Calu3 (cell line): Measurements from ENCODE around the gene LRP5. TPM values are rescaled to one million over a fixed set of nuclear protein-coding genes. Genes with fewer than 3 reads are reported as not detected.
A peak's percentile ranks its signal among the peaks of the same experiment; 100 is the strongest.

ENCODE experiments used
- BruUV-seq: library from RNA; stranded (reverse); fragments of 400-500 nt; replicated peaks from 2 replicates; lab custom pipeline; 2021; lab: Mats Ljungman, UMichigan
- CTCF ChIA-PET: fragments of 300-600 bp; sonication (Branson Sonifier 250); formaldehyde crosslinking; loops from one replicate; lab custom pipeline; 2022; ENCODE audit warnings: antibody characterized with exemption; lab: Charles Lee
- DNase-seq: peaks from one replicate; pipeline ENCODE4 v3.0.0; 2022
- H3K27ac Mint-ChIP-seq: one replicate; pipeline ENCODE4 v1.8.0; 2022; ENCODE audit warnings: mixed read lengths; ENCODE audit not compliant: unreplicated experiment
- H3K27me3 Mint-ChIP-seq: one replicate; pipeline ENCODE4 v1.8.0; 2022; ENCODE audit warnings: mixed read lengths; ENCODE audit not compliant: unreplicated experiment
- H3K36me3 Mint-ChIP-seq: one replicate; pipeline ENCODE4 v1.8.0; 2022; ENCODE audit warnings: mild to moderate bottlenecking, moderate library complexity, mixed read lengths; ENCODE audit not compliant: insufficient read depth, unreplicated experiment
- H3K4me1 Mint-ChIP-seq: one replicate; pipeline ENCODE4 v1.8.0; 2022; ENCODE audit warnings: mild to moderate bottlenecking, low read depth, mixed read lengths; ENCODE audit not compliant: unreplicated experiment
- H3K4me3 Mint-ChIP-seq: one replicate; pipeline ENCODE4 v1.8.0; 2022; ENCODE audit warnings: mild to moderate bottlenecking, low read depth, moderate library complexity, mixed read lengths; ENCODE audit not compliant: unreplicated experiment
- H3K9me3 Mint-ChIP-seq: one replicate; pipeline ENCODE4 v1.8.0; 2022; ENCODE audit warnings: low read depth, mixed read lengths; ENCODE audit not compliant: unreplicated experiment
- intact Hi-C: fragments of 100-400 bp; cut with micrococcal nuclease; formaldehyde crosslinking; loops from one replicate; pipeline ENCODE4 v1.10.0; 2022; ENCODE audit not compliant: unreplicated experiment
- total RNA-seq: library from RNA; stranded (reverse); gene quantifications from 2 replicates; pipeline ENCODE4 v1.2.3, GENCODE V29; 2022
- TF ChIP-seq, protein P1 (sequence below): fragments of 200-600 bp; IDR thresholded peaks from one replicate; pipeline ENCODE4 v1.8.0; 2022; ENCODE audit warnings: antibody characterized with exemption; ENCODE audit not compliant: unreplicated experiment

The LRP5 gene
- total RNA-seq, 1 experiment from 2014 or later: 82.0 TPM

DNA sequence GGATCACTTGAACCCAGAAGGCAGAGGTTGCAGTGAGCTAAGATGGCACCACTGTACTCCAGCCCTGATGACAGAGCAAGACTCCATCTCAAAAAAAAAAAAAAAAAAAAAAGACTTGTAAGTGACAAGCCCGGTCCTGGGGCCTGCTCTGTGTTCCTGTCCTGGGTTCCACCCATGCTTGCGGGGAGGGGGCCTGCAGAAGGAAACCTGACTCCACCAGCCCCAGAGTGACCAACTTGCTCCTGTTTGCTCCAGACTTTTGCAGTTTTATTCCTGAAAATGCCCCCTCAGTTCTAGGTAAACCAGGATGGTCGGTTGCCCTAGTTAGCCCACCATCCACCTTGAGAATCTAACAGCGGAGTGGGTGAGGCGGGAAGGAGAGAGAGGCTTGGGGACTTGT, 10.1 kb upstream of the LRP5 start:
- CTCF ChIA-PET: no interaction called here
- TF ChIP-seq, protein P1, sequence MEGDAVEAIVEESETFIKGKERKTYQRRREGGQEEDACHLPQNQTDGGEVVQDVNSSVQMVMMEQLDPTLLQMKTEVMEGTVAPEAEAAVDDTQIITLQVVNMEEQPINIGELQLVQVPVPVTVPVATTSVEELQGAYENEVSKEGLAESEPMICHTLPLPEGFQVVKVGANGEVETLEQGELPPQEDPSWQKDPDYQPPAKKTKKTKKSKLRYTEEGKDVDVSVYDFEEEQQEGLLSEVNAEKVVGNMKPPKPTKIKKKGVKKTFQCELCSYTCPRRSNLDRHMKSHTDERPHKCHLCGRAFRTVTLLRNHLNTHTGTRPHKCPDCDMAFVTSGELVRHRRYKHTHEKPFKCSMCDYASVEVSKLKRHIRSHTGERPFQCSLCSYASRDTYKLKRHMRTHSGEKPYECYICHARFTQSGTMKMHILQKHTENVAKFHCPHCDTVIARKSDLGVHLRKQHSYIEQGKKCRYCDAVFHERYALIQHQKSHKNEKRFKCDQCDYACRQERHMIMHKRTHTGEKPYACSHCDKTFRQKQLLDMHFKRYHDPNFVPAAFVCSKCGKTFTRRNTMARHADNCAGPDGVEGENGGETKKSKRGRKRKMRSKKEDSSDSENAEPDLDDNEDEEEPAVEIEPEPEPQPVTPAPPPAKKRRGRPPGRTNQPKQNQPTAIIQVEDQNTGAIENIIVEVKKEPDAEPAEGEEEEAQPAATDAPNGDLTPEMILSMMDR: no peak
- no peak for DNase-seq
- Mint-ChIP-seq H3K27ac (peak overlapping the region; percentile 35), H3K4me3 (no peak overlapping the region), H3K27me3 (no peaks in the 10 kb centered on the region), H3K4me1 (peaks cover 26% of the 10 kb centered on the region), H3K36me3 (peaks cover 14% of the 10 kb centered on the region), H3K9me3 (peaks cover 2% of the 10 kb centered on the region)
- intact Hi-C loops: no loop called here
- no TSS peak for BruUV-seq

DNA sequence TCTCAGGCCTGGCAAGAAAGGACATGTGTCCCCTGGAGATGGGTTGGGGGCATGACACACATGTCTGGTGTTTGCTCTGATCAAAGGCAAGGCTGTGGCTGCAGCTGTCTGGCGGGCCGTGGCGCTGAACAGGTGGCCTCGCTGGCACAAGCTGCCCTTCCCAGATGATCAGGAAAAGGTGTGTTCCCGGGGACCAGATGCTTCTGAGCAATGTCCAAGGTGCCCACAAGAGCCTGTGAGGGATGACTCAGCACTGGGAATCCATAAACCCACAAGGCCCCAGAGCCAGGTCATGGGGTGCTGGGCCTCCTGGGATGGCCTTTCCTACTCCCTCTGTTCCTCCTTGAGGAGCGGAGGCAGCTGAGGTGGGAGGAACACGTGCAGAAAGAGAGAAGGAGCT, 9.7 kb upstream of the LRP5 start:
- intact Hi-C loops: no loop called here
- no peak overlapping the region for H3K4me3 Mint-ChIP-seq
- CTCF ChIA-PET: interaction anchor here (0.6 kb wide), 1 partner anchor 32 kb away, joined by 4 read pairs; no protein-coding TSS in a partner anchor

DNA sequence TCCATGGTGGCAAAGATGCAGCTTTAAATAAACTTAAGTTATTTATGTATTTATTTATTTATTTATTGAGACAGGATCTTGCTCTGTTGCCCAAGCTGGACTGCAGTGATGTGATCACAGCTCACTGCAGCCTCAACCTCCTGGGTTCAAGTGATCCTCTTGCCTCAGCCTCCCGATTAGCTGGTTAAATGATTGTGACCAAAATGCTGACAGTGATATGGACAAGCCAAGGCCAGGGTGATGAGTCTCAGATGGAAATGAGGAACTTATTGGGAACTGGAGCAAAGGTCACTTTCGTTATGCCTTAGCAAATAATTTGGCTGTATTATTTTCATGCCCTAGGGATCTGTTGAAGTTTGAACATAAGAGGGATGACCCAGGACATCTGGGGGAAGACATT, 9.3 kb upstream of the LRP5 start:
- peak overlapping the region; percentile 35 for H3K27ac Mint-ChIP-seq
- H3K27me3 Mint-ChIP-seq: no peaks in the 10 kb centered on the region
- TF ChIP-seq, protein P1: no peak
- CTCF ChIA-PET: interaction anchor here (0.6 kb wide), 1 partner anchor 32 kb away, joined by 4 read pairs; no protein-coding TSS in a partner anchor
- DNase-seq: no peak
- intact Hi-C loops: no loop called here
- peaks cover 2% of the 10 kb centered on the region for H3K9me3 Mint-ChIP-seq
- H3K4me3 Mint-ChIP-seq: no peak overlapping the region
- no TSS peak for BruUV-seq
- H3K36me3 Mint-ChIP-seq: peaks cover 10% of the 10 kb centered on the region
- H3K4me1 Mint-ChIP-seq: peaks cover 21% of the 10 kb centered on the region

More for the DNA sequence above, 9.7 kb upstream of the LRP5 start:
- BruUV-seq: no TSS peak
- peaks cover 2% of the 10 kb centered on the region for H3K9me3 Mint-ChIP-seq
- TF ChIP-seq, protein P1: no peak
- peak; percentile 59 for DNase-seq
- H3K4me1 Mint-ChIP-seq: peaks cover 25% of the 10 kb centered on the region
- H3K27ac Mint-ChIP-seq: peak overlapping the region; percentile 35
- H3K36me3 Mint-ChIP-seq: peaks cover 14% of the 10 kb centered on the region
- H3K27me3 Mint-ChIP-seq: no peaks in the 10 kb centered on the region

DNA sequence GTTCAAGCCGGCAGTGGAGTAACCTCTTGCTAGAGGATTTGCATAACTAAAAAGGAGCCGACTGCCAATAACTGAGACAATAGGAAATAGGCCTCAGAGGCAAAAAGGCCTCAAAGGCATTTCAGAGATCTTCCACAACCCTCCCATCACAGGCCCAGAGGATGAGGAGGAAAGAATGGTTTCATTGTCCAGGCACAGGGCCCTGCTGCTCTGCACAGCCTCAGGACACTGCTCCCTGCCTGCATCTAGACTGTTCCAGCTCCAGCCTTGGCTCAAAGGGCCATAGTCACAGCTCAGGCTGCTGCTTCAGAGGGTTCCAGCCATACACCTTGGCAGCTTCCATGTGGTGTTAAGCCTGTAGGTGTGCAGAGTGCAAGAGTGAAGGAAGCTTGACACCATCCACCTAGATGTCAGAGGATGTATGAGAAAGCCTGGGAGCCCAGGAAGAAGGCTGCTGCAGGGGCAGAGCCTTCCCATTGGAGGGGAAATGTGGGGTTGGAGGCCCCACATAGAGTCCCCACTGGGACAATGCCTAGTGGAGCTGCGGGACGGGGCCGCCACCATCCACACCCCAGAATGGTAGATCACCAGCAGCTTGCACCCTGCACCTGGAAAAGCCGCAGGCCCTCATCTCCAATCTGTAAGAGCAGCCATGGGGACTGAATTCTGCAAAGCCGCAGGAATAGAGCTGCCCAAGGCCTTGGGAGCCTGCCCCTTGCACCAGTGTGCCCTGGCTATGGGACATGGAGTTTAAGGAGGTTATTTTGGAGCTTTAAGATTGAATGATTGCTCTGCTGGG, 8.2 kb upstream of the LRP5 start:
- Mint-ChIP-seq H3K9me3 (peaks cover 2% of the 10 kb centered on the region), H3K4me3 (no peak overlapping the region), H3K36me3 (peaks cover 8% of the 10 kb centered on the region), H3K4me1 (peaks cover 10% of the 10 kb centered on the region), H3K27ac (no peak overlapping the region), H3K27me3 (no peaks in the 10 kb centered on the region)
- CTCF ChIA-PET: no interaction called here
- no TSS peak for BruUV-seq
- TF ChIP-seq, protein P1: no peak
- DNase-seq: no peak
- intact Hi-C loops: no loop called here
